K562 (cell line): ENCODE data around the gene CACNA2D2. TPM values are rescaled to one million over a fixed set of nuclear protein-coding genes. Genes with fewer than 3 reads are reported as not detected.

Source experiments
- ARID1B ChIP-seq: fragments of 450-650 bp; IDR thresholded peaks from 2 replicates; pipeline ENCODE4 v1.6.1; 2016; ENCODE audit warnings: antibody characterized with exemption, mild to moderate bottlenecking, inconsistent platforms
- BRD9 ChIP-seq: fragments of 450-650 bp; IDR thresholded peaks from 2 replicates; pipeline ENCODE4 v1.6.1; 2018; ENCODE audit warnings: low read depth; ENCODE audit not compliant: partially characterized antibody
- CHAMP1 ChIP-seq: fragments of 450-650 bp; IDR thresholded peaks from 2 replicates; pipeline ENCODE4 v1.6.1; 2016; ENCODE audit warnings: mild to moderate bottlenecking
- FIP1L1 ChIP-seq: fragments of 200-400 bp; formaldehyde crosslinking; IDR thresholded peaks from 2 replicates; pipeline ENCODE4 v1.6.1; 2018; ENCODE audit warnings: mild to moderate bottlenecking, low read depth, low read length; ENCODE audit not compliant: poor library complexity, severe bottlenecking
- MNT ChIP-seq, 2 experiments: fragments of 450-650 bp; conservative IDR thresholded peaks; 2 replicates each; pipeline ENCODE4 v1.6.1; 2017; ENCODE audit warnings: mild to moderate bottlenecking in 2 of 2, moderate library complexity in 2 of 2
- NCOA4 ChIP-seq: fragments of 450-650 bp; IDR thresholded peaks from 2 replicates; pipeline ENCODE4 v1.6.1; 2018; ENCODE audit warnings: mild to moderate bottlenecking; ENCODE audit not compliant: partially characterized antibody
- SNRNP70 ChIP-seq: fragments of 200-400 bp; formaldehyde crosslinking; optimal IDR thresholded peaks from 2 replicates; pipeline ENCODE3; 2017; ENCODE audit warnings: low read depth, low read length
- TSC22D4 ChIP-seq: fragments of 450-650 bp; IDR thresholded peaks from 2 replicates; pipeline ENCODE4 v1.6.1; 2016; ENCODE audit warnings: missing genetic modification characterization, missing biosample characterization, control low read depth
- UBTF ChIP-seq, 2 experiments: IDR thresholded peaks; 2 replicates each; pipeline ENCODE4 v1.6.1; 2012; ENCODE audit warnings: improper control_type of control experiment in 2 of 2, low read depth in 2 of 2, low read length in 2 of 2, borderline replicate concordance in 1 of 2
- polyA plus RNA-seq, 8 experiments: library from polyadenylated mRNA; depleted of rRNA in 4 of 8; stranded (reverse) in 5 of 8; unstranded in 3 of 8; fragments of >200 nt; fragmentation: Nextera tagmentation in 2 of 8; fragmentation: Illumina TruSeq in 1 of 8; extraction: Ambion mirVana in 2 of 8; extraction: Trizol in 1 of 8; gene quantifications; 2 replicates each; pipeline versions ENCODE4 v1.2.1 to v1.2.3, GENCODE V29; 2011 to 2014; ENCODE audit warnings: inconsistent platforms in 1 of 8, missing spikeins in 1 of 8
- total RNA-seq, 7 experiments: library from RNA; depleted of rRNA in 6 of 7; stranded (reverse); fragments of >200 nt in 6 of 7; fragmentation: Illumina TruSeq in 2 of 7; extraction: Trizol in 2 of 7; gene quantifications; 2 replicates each; pipeline versions ENCODE4 v1.2.1 to v1.2.3, GENCODE V29; 2011 to 2021; ENCODE audit warnings: low replicate concordance in 1 of 7
- TF ChIP-seq, protein P1 (sequence below): fragments of 250-450 bp; sonication (Bioruptor Pico); IDR thresholded peaks from 2 replicates; pipeline ENCODE4 v1.8.0; 2021; ENCODE audit warnings: mild to moderate bottlenecking, moderate library complexity
- TF ChIP-seq, protein P2 (sequence below): fragments of 450-650 bp; IDR thresholded peaks from 2 replicates; pipeline ENCODE4 v1.7.0; 2016; ENCODE audit warnings: borderline replicate concordance
- TF ChIP-seq, protein P3 (sequence below): sonication (generic); formaldehyde crosslinking; IDR thresholded peaks from 2 replicates; pipeline ENCODE4 v1.8.1; 2022; ENCODE audit warnings: missing genetic modification reagents

CACNA2D2 gene
- total and polyA plus RNA-seq, 9 of the 15 experiments (the other 6 are each of a cell fraction or from before 2014, with no cell fraction given), result 0.11 to 0.58 (median 0.36) TPM; not detected in 2

- TF ChIP-seq, protein P1, sequence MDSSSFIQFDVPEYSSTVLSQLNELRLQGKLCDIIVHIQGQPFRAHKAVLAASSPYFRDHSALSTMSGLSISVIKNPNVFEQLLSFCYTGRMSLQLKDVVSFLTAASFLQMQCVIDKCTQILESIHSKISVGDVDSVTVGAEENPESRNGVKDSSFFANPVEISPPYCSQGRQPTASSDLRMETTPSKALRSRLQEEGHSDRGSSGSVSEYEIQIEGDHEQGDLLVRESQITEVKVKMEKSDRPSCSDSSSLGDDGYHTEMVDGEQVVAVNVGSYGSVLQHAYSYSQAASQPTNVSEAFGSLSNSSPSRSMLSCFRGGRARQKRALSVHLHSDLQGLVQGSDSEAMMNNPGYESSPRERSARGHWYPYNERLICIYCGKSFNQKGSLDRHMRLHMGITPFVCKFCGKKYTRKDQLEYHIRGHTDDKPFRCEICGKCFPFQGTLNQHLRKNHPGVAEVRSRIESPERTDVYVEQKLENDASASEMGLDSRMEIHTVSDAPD (CRISPR knock-in tag), result no peak
- no peak for TF ChIP-seq SNRNP70
- no peak for TF ChIP-seq ARID1B
- TF ChIP-seq BRD9, result no peak
- TF ChIP-seq CHAMP1, result no peak
- TF ChIP-seq UBTF (IDR thresholded peaks at IDR 0.05; ENCODE audit: borderline replicate concordance in 1 of 2, low read depth in 2 of 2, low read length in 2 of 2), result peak in 1 of 2 experiments; percentile 66; a peak in 1 of 4 replicates
- peak; percentile 83 to 93 for TF ChIP-seq MNT (conservative IDR thresholded peaks at IDR 0.05)
- TF ChIP-seq, protein P2, sequence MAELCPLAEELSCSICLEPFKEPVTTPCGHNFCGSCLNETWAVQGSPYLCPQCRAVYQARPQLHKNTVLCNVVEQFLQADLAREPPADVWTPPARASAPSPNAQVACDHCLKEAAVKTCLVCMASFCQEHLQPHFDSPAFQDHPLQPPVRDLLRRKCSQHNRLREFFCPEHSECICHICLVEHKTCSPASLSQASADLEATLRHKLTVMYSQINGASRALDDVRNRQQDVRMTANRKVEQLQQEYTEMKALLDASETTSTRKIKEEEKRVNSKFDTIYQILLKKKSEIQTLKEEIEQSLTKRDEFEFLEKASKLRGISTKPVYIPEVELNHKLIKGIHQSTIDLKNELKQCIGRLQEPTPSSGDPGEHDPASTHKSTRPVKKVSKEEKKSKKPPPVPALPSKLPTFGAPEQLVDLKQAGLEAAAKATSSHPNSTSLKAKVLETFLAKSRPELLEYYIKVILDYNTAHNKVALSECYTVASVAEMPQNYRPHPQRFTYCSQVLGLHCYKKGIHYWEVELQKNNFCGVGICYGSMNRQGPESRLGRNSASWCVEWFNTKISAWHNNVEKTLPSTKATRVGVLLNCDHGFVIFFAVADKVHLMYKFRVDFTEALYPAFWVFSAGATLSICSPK, result no peak
- TF ChIP-seq NCOA4, result no peak
- no peak for TF ChIP-seq TSC22D4 (tag)
- TF ChIP-seq FIP1L1, result peak; percentile 37
- TF ChIP-seq, protein P3, sequence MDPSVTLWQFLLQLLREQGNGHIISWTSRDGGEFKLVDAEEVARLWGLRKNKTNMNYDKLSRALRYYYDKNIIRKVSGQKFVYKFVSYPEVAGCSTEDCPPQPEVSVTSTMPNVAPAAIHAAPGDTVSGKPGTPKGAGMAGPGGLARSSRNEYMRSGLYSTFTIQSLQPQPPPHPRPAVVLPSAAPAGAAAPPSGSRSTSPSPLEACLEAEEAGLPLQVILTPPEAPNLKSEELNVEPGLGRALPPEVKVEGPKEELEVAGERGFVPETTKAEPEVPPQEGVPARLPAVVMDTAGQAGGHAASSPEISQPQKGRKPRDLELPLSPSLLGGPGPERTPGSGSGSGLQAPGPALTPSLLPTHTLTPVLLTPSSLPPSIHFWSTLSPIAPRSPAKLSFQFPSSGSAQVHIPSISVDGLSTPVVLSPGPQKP, result no peak
These were observed 182.5 kb downstream of the CACNA2D2 start (continued) for GRCh38 chr3:50320853-50321335.
